Testis (tissue), 3 donors: ENCODE results near the gene NOTUM. TPM values are rescaled to one million over a fixed set of nuclear protein-coding genes. Genes with fewer than 3 reads are reported as not detected.

Experiments
- DNase-seq: peaks from one replicate; pipeline ENCODE4 v3.0.0-alpha.2; 2019
- H3K27ac ChIP-seq, 2 donors: fragments of 200-600 bp; sonication (generic); one replicate each; pipeline ENCODE4 v1.5.1; 2019
- H3K27me3 ChIP-seq: fragments of 200-600 bp; sonication (generic); one replicate; pipeline ENCODE4 v1.5.1; 2019
- H3K36me3 ChIP-seq: fragments of 200-600 bp; sonication (generic); one replicate; pipeline ENCODE4 v1.5.1; 2017; ENCODE audit warnings: low read depth; ENCODE audit errors: missing control alignments
- H3K4me1 ChIP-seq: fragments of 200-600 bp; sonication (generic); one replicate; pipeline ENCODE4 v1.5.1; 2019
- H3K4me3 ChIP-seq, 2 donors: fragments of 200-600 bp; sonication (generic); one replicate each; pipeline ENCODE4 v1.5.1; 2017 to 2019
- H3K9me3 ChIP-seq: fragments of 200-600 bp; sonication (generic); one replicate; pipeline ENCODE4 v1.5.1; 2017
- CTCF ChIP-seq, 3 experiments: fragments of 450-650 bp in 2 of 3; fragments of 200-600 bp in 1 of 3; sonication (generic) in 1 of 3; IDR thresholded peaks; one replicate each; pipeline ENCODE4 v1.5.1; 2016 to 2019; ENCODE audit warnings: antibody characterized with exemption in 3 of 3, mild to moderate bottlenecking in 2 of 3, moderate library complexity in 1 of 3
- POLR2A ChIP-seq: fragments of 450-650 bp; IDR thresholded peaks from one replicate; pipeline ENCODE4 v1.6.1; 2017; ENCODE audit warnings: antibody characterized with exemption, mild to moderate bottlenecking, moderate library complexity
- WGBS, 2 donors: methylation state at CpG; one replicate each; pipeline ENCODE4 v1.1.5; 2018; 5-methylcytosine and 5-hydroxymethylcytosine counted together
- intact Hi-C: fragments of 100-400 bp; cut with DNase I; formaldehyde crosslinking; loops from one replicate; pipeline ENCODE4 v1.15.1; 2023; ENCODE audit warnings: low total_unique reads
- polyA plus RNA-seq: library from polyadenylated mRNA; stranded (reverse); fragments of 350-450 nt; fragmentation: Illumina TruSeq; extraction: RNeasy Lipid Tissue Mini Kit (QIAGEN cat#74804); gene quantifications from one replicate; pipeline ENCODE4 v1.2.3, GENCODE V29; 2014; ENCODE audit warnings: low read depth, low replicate concordance; ENCODE audit not compliant: insufficient read depth
- total RNA-seq, 2 donors: library from RNA; depleted of rRNA; stranded (reverse); fragments of >200 nt; gene quantifications; one replicate each; pipeline ENCODE4 v1.2.3, GENCODE V29; 2016

The NOTUM gene
- total and polyA plus RNA-seq, 3 donors from 2014 or later = 5.1 to 13.2 (median 9.5) TPM

GRCh38 chr17:81977211-81977808 lies 16.3 kb upstream of the NOTUM start, which contains the start of gene ASPSCR1:
Gene ASPSCR1, plus strand, starts transcription at chr17:81977629. Its CDS starts 18 bp downstream, at chr17:81977647.
- no peaks in the 10 kb centered on the region for H3K27me3 ChIP-seq
- H3K9me3 ChIP-seq = no peaks in the 10 kb centered on the region
- TF ChIP-seq CTCF (IDR thresholded peaks at IDR 0.05) (no peak), POLR2A (no peak)
- H3K4me3 ChIP-seq = peak within 1 kb of the TSS; percentile 82 to 89
- WGBS, 2 donors = 0 to 4% methylated on average over 10 to 74 of the region's 76 CpGs
- peak; percentile 93 for DNase-seq
- intact Hi-C loops = no loop called here
- peak within 1 kb of the TSS; percentile 52 to 94 for H3K27ac ChIP-seq
- no peaks in the 10 kb centered on the region for H3K36me3 ChIP-seq
- H3K4me1 ChIP-seq = peaks cover 11% of the 10 kb centered on the region

- Histone ChIP-seq H3K9me3 (no peaks in the 10 kb centered on the region), H3K4me3 (peak overlapping the region; percentile 82 to 89), H3K27ac (peak overlapping the region; percentile 52 to 94), H3K4me1 (peaks cover 11% of the 10 kb centered on the region), H3K27me3 (no peaks in the 10 kb centered on the region), H3K36me3 (no peaks in the 10 kb centered on the region)
- intact Hi-C loops = no loop called here
- TF ChIP-seq CTCF (IDR thresholded peaks at IDR 0.05) (no peak), POLR2A (no peak)
- WGBS, 2 donors = 16 to 24% methylated on average over 26 to 27 of the region's 30 CpGs
- peak; percentile 54 for DNase-seq
These were observed 15.6 kb upstream of the NOTUM start for GRCh38 chr17:81976332-81977210.

- no peak overlapping the region for H3K27ac ChIP-seq
- no peaks in the 10 kb centered on the region for H3K36me3 ChIP-seq
- H3K4me3 ChIP-seq = no peak overlapping the region
- intact Hi-C loops = no loop called here
- no peaks in the 10 kb centered on the region for H3K27me3 ChIP-seq
- H3K9me3 ChIP-seq = no peaks in the 10 kb centered on the region
- no peak for DNase-seq
- H3K4me1 ChIP-seq = peaks cover 8% of the 10 kb centered on the region
- TF ChIP-seq CTCF (IDR thresholded peaks at IDR 0.05) (no peak), POLR2A (no peak)
These were observed 12.4 kb upstream of the NOTUM start for GRCh38 chr17:81973432-81973831.

GRCh38 chr17:81968850-81969812 lies 8.1 kb upstream of the NOTUM start:
- no peaks in the 10 kb centered on the region for H3K27me3 ChIP-seq
- intact Hi-C loops = no loop called here
- no peak for DNase-seq
- H3K4me3 ChIP-seq = no peak overlapping the region
- WGBS, 2 donors = 91 to 92% methylated on average over 9 to 12 of the region's 12 CpGs
- H3K4me1 ChIP-seq = peaks cover 17% of the 10 kb centered on the region
- H3K9me3 ChIP-seq = no peaks in the 10 kb centered on the region
- no peak overlapping the region for H3K27ac ChIP-seq
- H3K36me3 ChIP-seq = no peaks in the 10 kb centered on the region
- TF ChIP-seq POLR2A = no peak
- TF ChIP-seq CTCF (IDR thresholded peaks at IDR 0.05) = no peak
